ENCODE results near the gene ALX4. TPM values are rescaled to one million over a fixed set of nuclear protein-coding genes. Genes with fewer than 3 reads are reported as not detected.

Gene ALX4
- total and polyA plus RNA-seq, 2 donors (not counting 1 experiment from before 2014, with no cell fraction given) = not detected

DNA sequence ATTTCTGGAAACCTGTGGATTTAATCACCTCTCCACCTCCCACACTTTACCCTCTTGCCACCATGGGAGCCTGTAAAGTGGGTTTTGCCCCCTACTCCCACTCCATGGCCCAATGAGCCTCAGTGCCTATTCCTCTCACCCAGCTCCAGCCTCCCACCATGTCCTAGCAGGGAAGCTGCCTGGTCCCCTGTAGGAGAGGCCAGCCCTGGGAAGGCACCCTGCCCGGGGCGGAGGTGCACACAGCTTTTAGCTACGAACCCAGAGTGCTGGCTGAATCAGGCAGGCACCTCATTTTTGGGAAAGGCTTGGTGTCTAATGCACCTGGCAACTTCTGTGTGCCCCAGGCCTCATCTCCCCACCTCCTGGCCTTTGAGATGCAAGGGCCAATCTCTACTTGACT lies 35.8 kb upstream of the ALX4 start:
- Histone ChIP-seq H3K27me3 (ENCODE audit: control insufficient read depth, insufficient read depth, low read length) (peaks cover 4% of the 10 kb centered on the region), H3K9me3 (ENCODE audit: control insufficient read depth, insufficient read depth, low read depth, low read length) (no peaks in the 10 kb centered on the region), H2AFZ (ENCODE audit: low read length) (no peak overlapping the region), H3K36me3 (ENCODE audit: control insufficient read depth, insufficient read depth, low read length) (no peaks in the 10 kb centered on the region), H3K79me2 (ENCODE audit: control insufficient read depth, insufficient read depth, low read length) (no peaks in the 10 kb centered on the region), H3K4me1 (ENCODE audit: control insufficient read depth, extremely low read depth, insufficient read depth, low read length) (no peaks in the 10 kb centered on the region), H3K27ac (ENCODE audit: insufficient read depth, low read length) (no peak overlapping the region), H4K20me1 (ENCODE audit: control insufficient read depth, extremely low read depth, insufficient read depth, low read length) (no peaks in the 10 kb centered on the region), H3K4me3 (replicated peaks in 1 of 4; ENCODE audit: control extremely low read depth in 1 of 4, insufficient read depth in 1 of 4, low read depth in 3 of 4, low read length in 4 of 4) (no peak overlapping the region), H3K4me2 (ENCODE audit: extremely low read depth, insufficient read depth, low read length) (no peak overlapping the region), H3K9ac (ENCODE audit: insufficient read depth, low read length) (no peak overlapping the region)
- TF ChIP-seq, protein P1, sequence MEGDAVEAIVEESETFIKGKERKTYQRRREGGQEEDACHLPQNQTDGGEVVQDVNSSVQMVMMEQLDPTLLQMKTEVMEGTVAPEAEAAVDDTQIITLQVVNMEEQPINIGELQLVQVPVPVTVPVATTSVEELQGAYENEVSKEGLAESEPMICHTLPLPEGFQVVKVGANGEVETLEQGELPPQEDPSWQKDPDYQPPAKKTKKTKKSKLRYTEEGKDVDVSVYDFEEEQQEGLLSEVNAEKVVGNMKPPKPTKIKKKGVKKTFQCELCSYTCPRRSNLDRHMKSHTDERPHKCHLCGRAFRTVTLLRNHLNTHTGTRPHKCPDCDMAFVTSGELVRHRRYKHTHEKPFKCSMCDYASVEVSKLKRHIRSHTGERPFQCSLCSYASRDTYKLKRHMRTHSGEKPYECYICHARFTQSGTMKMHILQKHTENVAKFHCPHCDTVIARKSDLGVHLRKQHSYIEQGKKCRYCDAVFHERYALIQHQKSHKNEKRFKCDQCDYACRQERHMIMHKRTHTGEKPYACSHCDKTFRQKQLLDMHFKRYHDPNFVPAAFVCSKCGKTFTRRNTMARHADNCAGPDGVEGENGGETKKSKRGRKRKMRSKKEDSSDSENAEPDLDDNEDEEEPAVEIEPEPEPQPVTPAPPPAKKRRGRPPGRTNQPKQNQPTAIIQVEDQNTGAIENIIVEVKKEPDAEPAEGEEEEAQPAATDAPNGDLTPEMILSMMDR (conservative IDR thresholded peaks at IDR 0.05 in 1 of 2, IDR thresholded peaks at IDR 0.05 in 1 of 2; ENCODE audit: low read depth in 1 of 2, low read length in 2 of 2) = no peak
- no peak for TF ChIP-seq EZH2 (IDR thresholded peaks at IDR 0.05; ENCODE audit: low read length, missing control alignments)
- DNase-seq (ENCODE audit: low read depth in 2 of 2) = no peak

DNA sequence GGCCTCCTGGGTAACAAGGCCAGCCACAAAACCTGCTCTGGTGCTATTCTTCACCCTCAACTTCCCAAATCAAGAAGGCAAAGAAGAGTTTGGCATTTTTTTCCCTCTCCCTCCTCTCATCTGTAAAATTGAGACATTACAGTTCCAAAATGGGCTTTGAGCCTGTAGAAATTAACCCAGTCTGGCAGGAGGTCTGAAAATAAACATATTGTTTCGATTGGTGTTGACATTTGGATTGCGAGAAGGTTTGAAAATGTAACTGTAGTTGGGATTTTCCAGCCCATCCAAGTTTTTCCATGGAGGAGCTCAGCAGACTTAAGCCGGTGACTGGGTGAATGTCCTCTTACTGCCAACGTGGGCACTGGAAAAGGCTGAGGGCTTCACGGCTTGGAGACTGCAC lies 35.0 kb upstream of the ALX4 start:
- Histone ChIP-seq H3K9me3 (ENCODE audit: control insufficient read depth, insufficient read depth, low read depth, low read length) (no peaks in the 10 kb centered on the region), H3K4me2 (ENCODE audit: extremely low read depth, insufficient read depth, low read length) (no peak overlapping the region), H3K27me3 (ENCODE audit: control insufficient read depth, insufficient read depth, low read length) (peaks cover 4% of the 10 kb centered on the region), H3K4me1 (ENCODE audit: control insufficient read depth, extremely low read depth, insufficient read depth, low read length) (no peaks in the 10 kb centered on the region), H2AFZ (ENCODE audit: low read length) (no peak overlapping the region), H4K20me1 (ENCODE audit: control insufficient read depth, extremely low read depth, insufficient read depth, low read length) (no peaks in the 10 kb centered on the region), H3K36me3 (ENCODE audit: control insufficient read depth, insufficient read depth, low read length) (no peaks in the 10 kb centered on the region), H3K79me2 (ENCODE audit: control insufficient read depth, insufficient read depth, low read length) (no peaks in the 10 kb centered on the region), H3K9ac (ENCODE audit: insufficient read depth, low read length) (no peak overlapping the region), H3K27ac (ENCODE audit: insufficient read depth, low read length) (no peak overlapping the region), H3K4me3 (replicated peaks in 1 of 4; ENCODE audit: control extremely low read depth in 1 of 4, insufficient read depth in 1 of 4, low read depth in 3 of 4, low read length in 4 of 4) (no peak overlapping the region)
- TF ChIP-seq EZH2 (IDR thresholded peaks at IDR 0.05; ENCODE audit: low read length, missing control alignments) = no peak
- TF ChIP-seq, protein P1 (conservative IDR thresholded peaks at IDR 0.05 in 1 of 2, IDR thresholded peaks at IDR 0.05 in 1 of 2; ENCODE audit: low read depth in 1 of 2, low read length in 2 of 2) = no peak
- no peak for DNase-seq (ENCODE audit: low read depth in 2 of 2)

DNA sequence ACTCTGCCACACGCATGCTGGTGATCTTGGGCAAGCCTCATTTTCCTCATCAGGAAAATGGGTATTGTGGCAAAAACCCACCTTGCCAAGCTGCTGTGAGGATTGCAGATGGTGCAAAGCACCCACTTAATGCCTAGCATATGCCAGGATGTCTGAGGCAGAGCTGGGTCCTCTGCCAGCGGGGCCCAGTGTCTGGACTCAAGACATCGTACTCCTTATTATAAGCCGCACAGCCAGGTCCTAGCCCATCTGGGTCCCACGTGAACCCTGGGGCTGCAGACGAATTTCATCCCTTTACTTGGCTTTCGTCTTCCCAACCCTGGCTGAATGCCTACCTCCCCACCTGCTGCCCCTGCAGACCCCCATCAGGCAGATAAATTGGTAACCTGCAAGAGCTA lies 34.5 kb upstream of the ALX4 start:
- no peak overlapping the region for H3K4me3 ChIP-seq (replicated peaks in 1 of 4; ENCODE audit: control extremely low read depth in 1 of 4, insufficient read depth in 1 of 4, low read depth in 3 of 4, low read length in 4 of 4)
- H3K4me2 ChIP-seq (ENCODE audit: extremely low read depth, insufficient read depth, low read length) = no peak overlapping the region
- no peaks in the 10 kb centered on the region for H3K79me2 ChIP-seq (ENCODE audit: control insufficient read depth, insufficient read depth, low read length)
- no peaks in the 10 kb centered on the region for H3K4me1 ChIP-seq (ENCODE audit: control insufficient read depth, extremely low read depth, insufficient read depth, low read length)
- no peak for TF ChIP-seq EZH2 (IDR thresholded peaks at IDR 0.05; ENCODE audit: low read length, missing control alignments)
- TF ChIP-seq, protein P1 (conservative IDR thresholded peaks at IDR 0.05 in 1 of 2, IDR thresholded peaks at IDR 0.05 in 1 of 2; ENCODE audit: low read depth in 1 of 2, low read length in 2 of 2) = no peak
- H3K9ac ChIP-seq (ENCODE audit: insufficient read depth, low read length) = no peak overlapping the region
- no peaks in the 10 kb centered on the region for H3K36me3 ChIP-seq (ENCODE audit: control insufficient read depth, insufficient read depth, low read length)
- H4K20me1 ChIP-seq (ENCODE audit: control insufficient read depth, extremely low read depth, insufficient read depth, low read length) = no peaks in the 10 kb centered on the region
- no peaks in the 10 kb centered on the region for H3K9me3 ChIP-seq (ENCODE audit: control insufficient read depth, insufficient read depth, low read depth, low read length)
- no peak overlapping the region for H3K27ac ChIP-seq (ENCODE audit: insufficient read depth, low read length)
- no peak for DNase-seq (ENCODE audit: low read depth in 2 of 2)
- peaks cover 6% of the 10 kb centered on the region for H3K27me3 ChIP-seq (ENCODE audit: control insufficient read depth, insufficient read depth, low read length)
- no peak overlapping the region for H2AFZ ChIP-seq (ENCODE audit: low read length)
